ENCODE results near the gene KIAA0825. TPM values are rescaled to one million over a fixed set of nuclear protein-coding genes. Genes with fewer than 3 reads are reported as not detected.

KIAA0825 gene
- total and polyA plus RNA-seq, 2 of the 8 experiments (the other 6 are each of a cell fraction or from before 2014, with no cell fraction given), result 0.60 to 1.0 TPM

- Histone ChIP-seq H3K4me1 (replicated peaks in 1 of 4; ENCODE audit: control insufficient read depth in 3 of 4, insufficient read depth in 4 of 4, low read length in 3 of 4) (peaks cover 2 to 24% (median 7%) of the 10 kb centered on the region in 4 experiments; a peak in 5 of 7 replicates), H4K8ac (ENCODE audit: extremely low read depth, insufficient read depth, low read length) (no peak overlapping the region), H3K14ac (ENCODE audit: insufficient read length) (no peak overlapping the region), H2BK20ac (ENCODE audit: low read length) (no peak overlapping the region), H2AFZ (ENCODE audit: low read length) (no peak overlapping the region), H2BK12ac (ENCODE audit: low read depth, low read length) (no peak overlapping the region), H4K91ac (replicated peaks; ENCODE audit: insufficient read length, low read length) (peak overlapping the region; percentile 8), H2BK120ac (replicated peaks; ENCODE audit: low read depth, low read length) (peak overlapping the region; percentile 6), H3K27ac (ENCODE audit: low read depth, low read length) (no peak overlapping the region; the same call in 1 of the 2 replicates), H4K5ac (ENCODE audit: insufficient read length, low read depth, low read length) (peak overlapping the region; percentile 26), H2AK5ac (ENCODE audit: low read depth, low read length) (no peak overlapping the region), H2BK15ac (ENCODE audit: low read length) (no peak overlapping the region), H3K79me1 (ENCODE audit: low read depth, low read length) (no peaks in the 10 kb centered on the region), H3K27me3 (replicated peaks in 1 of 4; ENCODE audit: control insufficient read depth in 3 of 4, extremely low read depth in 1 of 4, insufficient read depth in 3 of 4, low read length in 3 of 4) (no peaks in the 10 kb centered on the region), H3K36me3 (ENCODE audit: control insufficient read depth in 2 of 4, insufficient read depth in 4 of 4, low read length in 3 of 4) (peaks cover 0 to 7% (median 3%) of the 10 kb centered on the region in 4 experiments; a peak in 3 of 8 replicates), H3K9ac (replicated peaks in 1 of 4; ENCODE audit: extremely low read depth in 1 of 4, low read depth in 3 of 4, low read length in 3 of 4) (peak overlapping the region in 3 of 4 experiments; percentile 48 to 75 (median 75); a peak in 6 of 7 replicates), H3K4ac (replicated peaks; ENCODE audit: insufficient read length, low read depth, low read length) (no peak overlapping the region), H3K23me2 (ENCODE audit: low read depth, low read length) (peaks cover 2% of the 10 kb centered on the region; the same call in 1 of the 2 replicates), H3K56ac (replicated peaks; ENCODE audit: insufficient read length, low read depth, low read length) (no peak overlapping the region), H3K18ac (ENCODE audit: extremely low read depth, low read length) (peak overlapping the region; percentile 93; the same call in 1 of the 2 replicates), H3K9me3 (ENCODE audit: insufficient read depth in 2 of 2, low read depth in 1 of 2, low read length in 1 of 2) (no peaks in the 10 kb centered on the region; a peak in 1 of 4 replicates), H4K20me1 (replicated peaks in 1 of 2; ENCODE audit: control insufficient read depth in 1 of 2, insufficient read depth in 2 of 2, low read length in 2 of 2) (no peaks in the 10 kb centered on the region), H3K4me3 (ENCODE audit: extremely low read depth in 1 of 4, insufficient read depth in 2 of 4, low read depth in 3 of 4, low read length in 4 of 4) (peak overlapping the region; percentile 53 to 71 (median 66)), H3K23ac (ENCODE audit: insufficient read length) (no peak overlapping the region), H3K4me2 (ENCODE audit: insufficient read depth in 1 of 2, low read depth in 2 of 2, low read length in 2 of 2) (peak overlapping the region; percentile 71 to 80), H3K79me2 (ENCODE audit: control insufficient read depth in 1 of 2, insufficient read depth in 2 of 2, low read length in 2 of 2) (peaks cover 15 to 58% of the 10 kb centered on the region in 2 experiments), H2BK5ac (ENCODE audit: low read depth, low read length) (peak overlapping the region; percentile 58; the same call in 1 of the 2 replicates)
- ChIA-PET POLR2A (ENCODE audit: partially characterized antibody) (interaction anchor here (1.0 to 3.4 kb wide), 4 partner anchors 8 to 34 kb away, joined by 3 to 44 read pairs (median 14); no protein-coding TSS in a partner anchor), CTCF (ENCODE audit: partially characterized antibody) (no interaction called here)
- no peak for DNase-seq (ENCODE audit: low read depth in 1 of 2, low spot score in 2 of 2)
- 21% methylated on average over 1 of the region's 1 CpG; no CpG with 5 or more reads in 1 of the 2 experiments for WGBS, 2 experiments (ENCODE audit: extremely low coverage in 1 of 2, insufficient coverage in 1 of 2, insufficient read length in 1 of 2, insufficient replicate concordance in 2 of 2, low coverage in 1 of 2, low lambda C conversion rate in 2 of 2, missing lambda C conversion rate in 1 of 2)
- FAIRE-seq, result no peak
- TF ChIP-seq EZH2 (IDR thresholded peaks at IDR 0.05; ENCODE audit: low read depth, low read length, severe bottlenecking) (no peak), CBX8 (IDR thresholded peaks at IDR 0.05; ENCODE audit: borderline replicate concordance, low read depth, low read length) (no peak), POLR2A (IDR thresholded peaks at IDR 0.05; ENCODE audit: control extremely low read depth in 1 of 2, low read depth in 2 of 2, low read length in 2 of 2) (no peak), JUND (IDR thresholded peaks at IDR 0.05; ENCODE audit: low read length) (no peak), EGR1 (IDR thresholded peaks at IDR 0.05; ENCODE audit: borderline replicate concordance, low read depth, low read length) (no peak), CHD2 (IDR thresholded peaks at IDR 0.05; ENCODE audit: low read length) (no peak), CHD1 (IDR thresholded peaks at IDR 0.05; ENCODE audit: low read depth, low read length) (no peak; the same call in 1 of the 2 replicates), YY1 (IDR thresholded peaks at IDR 0.05; ENCODE audit: low read depth, low read length) (no peak), KDM4A (IDR thresholded peaks at IDR 0.05; ENCODE audit: low read depth, low read length, severe bottlenecking) (no peak), SP4 (IDR thresholded peaks at IDR 0.05; ENCODE audit: low read length) (no peak), HDAC2 (IDR thresholded peaks at IDR 0.05; ENCODE audit: borderline replicate concordance in 1 of 2, low read depth in 2 of 2, low read length in 2 of 2) (no peak), SP2 (IDR thresholded peaks at IDR 0.05; ENCODE audit: low read length) (no peak), RBBP5 (IDR thresholded peaks at IDR 0.05; ENCODE audit: borderline replicate concordance, low read depth, low read length) (no peak), RNF2 (IDR thresholded peaks at IDR 0.05; ENCODE audit: borderline replicate concordance, low read depth, low read length, missing control alignments, poor library complexity, severe bottlenecking) (no peak)
Measured at GRCh38 chr5:94361161-94361560, 257.2 kb downstream of the KIAA0825 start.
